Thyroid gland (tissue), 4 donors: ENCODE results near the gene ADRA1B.

ENCODE experiments used
- POLR2A ChIP-seq, 2 donors: fragments of 450-650 bp; IDR thresholded peaks; one replicate each; pipeline ENCODE4 v1.6.1; 2017; ENCODE audit warnings: antibody characterized with exemption in 2 of 2, mild to moderate bottlenecking in 2 of 2, moderate library complexity in 1 of 2
- TF ChIP-seq, protein P1 (sequence below), 6 experiments: fragments of 200-600 bp in 3 of 6; fragments of 450-650 bp in 3 of 6; sonication (generic) in 3 of 6; IDR thresholded peaks; one replicate each; pipeline ENCODE4 v1.5.1; 2016 to 2019; ENCODE audit warnings: antibody characterized with exemption in 6 of 6, mild to moderate bottlenecking in 2 of 6, inconsistent platforms in 1 of 6, moderate library complexity in 1 of 6

DNA sequence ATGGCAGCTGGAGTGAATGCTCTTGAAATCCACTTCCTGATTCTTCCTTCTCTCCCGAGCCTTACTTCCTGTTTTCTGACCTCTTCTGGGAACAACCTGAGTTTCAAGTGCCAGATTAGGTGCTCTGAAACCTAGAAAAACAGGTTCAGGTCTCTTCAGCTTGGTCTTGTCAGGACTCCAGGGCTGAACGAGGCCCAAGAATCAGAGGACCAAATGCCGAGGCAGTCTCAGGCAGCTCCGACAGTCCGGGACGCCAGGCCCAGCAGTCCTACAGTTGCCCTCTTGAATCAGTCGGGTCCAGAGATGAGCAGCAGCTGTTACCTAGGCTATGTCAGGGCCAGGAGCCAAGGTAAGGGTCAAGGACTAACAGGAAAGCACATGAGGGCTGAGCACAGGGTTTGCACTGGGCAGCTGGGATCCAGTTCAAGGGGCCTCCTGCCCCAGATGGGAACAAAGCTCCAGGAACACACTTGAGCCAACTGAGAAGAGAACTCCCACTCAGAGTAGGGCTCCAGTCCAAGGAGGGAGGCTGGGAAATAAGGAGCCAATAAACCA, 38.3 kb upstream of the ADRA1B start:
- no peak for TF ChIP-seq POLR2A (IDR thresholded peaks at IDR 0.05)
- TF ChIP-seq, protein P1, sequence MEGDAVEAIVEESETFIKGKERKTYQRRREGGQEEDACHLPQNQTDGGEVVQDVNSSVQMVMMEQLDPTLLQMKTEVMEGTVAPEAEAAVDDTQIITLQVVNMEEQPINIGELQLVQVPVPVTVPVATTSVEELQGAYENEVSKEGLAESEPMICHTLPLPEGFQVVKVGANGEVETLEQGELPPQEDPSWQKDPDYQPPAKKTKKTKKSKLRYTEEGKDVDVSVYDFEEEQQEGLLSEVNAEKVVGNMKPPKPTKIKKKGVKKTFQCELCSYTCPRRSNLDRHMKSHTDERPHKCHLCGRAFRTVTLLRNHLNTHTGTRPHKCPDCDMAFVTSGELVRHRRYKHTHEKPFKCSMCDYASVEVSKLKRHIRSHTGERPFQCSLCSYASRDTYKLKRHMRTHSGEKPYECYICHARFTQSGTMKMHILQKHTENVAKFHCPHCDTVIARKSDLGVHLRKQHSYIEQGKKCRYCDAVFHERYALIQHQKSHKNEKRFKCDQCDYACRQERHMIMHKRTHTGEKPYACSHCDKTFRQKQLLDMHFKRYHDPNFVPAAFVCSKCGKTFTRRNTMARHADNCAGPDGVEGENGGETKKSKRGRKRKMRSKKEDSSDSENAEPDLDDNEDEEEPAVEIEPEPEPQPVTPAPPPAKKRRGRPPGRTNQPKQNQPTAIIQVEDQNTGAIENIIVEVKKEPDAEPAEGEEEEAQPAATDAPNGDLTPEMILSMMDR (IDR thresholded peaks at IDR 0.05), result no peak
